Peyer's patch (tissue), 4 donors: Measurements from ENCODE around the gene GRHPR.

ENCODE experiments used
- CTCF ChIP-seq, 6 experiments: fragments of 450-650 bp in 4 of 6; fragments of 200-600 bp in 2 of 6; sonication (generic) in 1 of 6; IDR thresholded peaks; one replicate each; pipeline ENCODE4 v1.5.1; 2017 to 2019; ENCODE audit warnings: antibody characterized with exemption in 6 of 6, mild to moderate bottlenecking in 3 of 6, moderate library complexity in 1 of 6
- POLR2A ChIP-seq, 2 donors: fragments of 450-650 bp; IDR thresholded peaks; one replicate each; pipeline ENCODE4 v1.5.1; 2017; ENCODE audit warnings: antibody characterized with exemption in 2 of 2, mild to moderate bottlenecking in 2 of 2, moderate library complexity in 2 of 2

GRCh38 chr9:37379835-37380234 lies 42.7 kb upstream of the GRHPR start:
- TF ChIP-seq POLR2A (IDR thresholded peaks at IDR 0.05) (no peak), CTCF (IDR thresholded peaks at IDR 0.05) (no peak)
